Medulla oblongata (tissue), 1 donor: ENCODE measurements around the gene EVA1A.
"Not testable (repeated sequence)": the region's sequence is repeated elsewhere in the genome, so short reads cannot be mapped to it uniquely, and the experiment has no call there.

Source experiments
- DNase-seq: peaks from one replicate; pipeline ENCODE4 v3.0.0-alpha.2; 2015; ENCODE audit errors: extremely low spot score

The EVA1A gene

GRCh38 chr2:75483878-75484277 is 76.9 kb downstream of the EVA1A start:
- no peak for DNase-seq

- no peak for DNase-seq
These were observed 78.3 kb downstream of the EVA1A start for GRCh38 chr2:75482398-75482797.

- DNase-seq, result no peak
These were observed 79.5 kb downstream of the EVA1A start for GRCh38 chr2:75480971-75481836.

- DNase-seq, result not testable (repeated sequence)
These were observed 83.0 kb downstream of the EVA1A start for GRCh38 chr2:75477696-75478095.

- no peak for DNase-seq
These were observed 84.0 kb downstream of the EVA1A start for GRCh38 chr2:75476761-75477160.

GRCh38 chr2:75475976-75476375 is 84.8 kb downstream of the EVA1A start:
- DNase-seq, result no peak

GRCh38 chr2:75475049-75475448 is 85.7 kb downstream of the EVA1A start:
- no peak for DNase-seq

- no peak for DNase-seq
These were observed 86.6 kb downstream of the EVA1A start for GRCh38 chr2:75474115-75474514.

- no peak for DNase-seq
These were observed 93.9 kb downstream of the EVA1A start for GRCh38 chr2:75466708-75467311.

- no peak for DNase-seq
These were observed 95.3 kb downstream of the EVA1A start for GRCh38 chr2:75465317-75465984.

- no peak for DNase-seq
These were observed 96.3 kb downstream of the EVA1A start for GRCh38 chr2:75464348-75464946.

GRCh38 chr2:75462721-75463120 is 98.0 kb downstream of the EVA1A start:
- no peak for DNase-seq

- DNase-seq, result no peak
These were observed 98.5 kb downstream of the EVA1A start for GRCh38 chr2:75462206-75462605.

GRCh38 chr2:75460630-75461029 is 100.1 kb downstream of the EVA1A start:
- no peak for DNase-seq

- no peak for DNase-seq
These were observed 101.0 kb downstream of the EVA1A start for GRCh38 chr2:75459565-75460310.

- DNase-seq, result no peak
These were observed 102.5 kb downstream of the EVA1A start for GRCh38 chr2:75458201-75458600.

- no peak for DNase-seq
These were observed 103.9 kb downstream of the EVA1A start for GRCh38 chr2:75456825-75457224.

- no peak for DNase-seq
These were observed 104.6 kb downstream of the EVA1A start for GRCh38 chr2:75456111-75456510.

GRCh38 chr2:75454241-75454620 is 106.5 kb downstream of the EVA1A start:
- DNase-seq, result no peak

GRCh38 chr2:75453384-75454240 is 107.1 kb downstream of the EVA1A start:
- no peak for DNase-seq

GRCh38 chr2:75450068-75450467 is 110.7 kb downstream of the EVA1A start:
- no peak for DNase-seq
